HL-60 (cell line): ENCODE data around the gene MAD1L1.

Source experiments
- DNase-seq, 2 experiments: peaks; one replicate each; pipeline ENCODE4 v3.0.0-alpha.2; 2010 to 2020; ENCODE audit warnings: low read depth in 1 of 2, low spot score in 1 of 2
- H3K27ac ChIP-seq: fragments of 250-450 bp; sonication (Bioruptor Pico); replicated peaks from 2 replicates; pipeline ENCODE4 v1.5.1; 2020; ENCODE audit warnings: mild to moderate bottlenecking, moderate library complexity
- H3K27me3 ChIP-seq: fragments of 250-450 bp; sonication (Bioruptor Pico); 2 replicates; pipeline ENCODE4 v1.5.1; 2021; ENCODE audit warnings: mild to moderate bottlenecking, moderate library complexity; ENCODE audit not compliant: insufficient read depth, poor library complexity, severe bottlenecking
- H3K4me3 ChIP-seq: replicated peaks from 2 replicates; pipeline ENCODE4 v1.5.1; 2011; ENCODE audit warnings: mild to moderate bottlenecking, control low read depth, low read length; ENCODE audit not compliant: insufficient read depth
- GABPA ChIP-seq: IDR thresholded peaks from 2 replicates; pipeline ENCODE4 v1.6.1; 2012; ENCODE audit warnings: low read depth
- POLR2AphosphoS5 ChIP-seq: IDR thresholded peaks from 2 replicates; pipeline ENCODE4 v1.6.1; 2012; ENCODE audit warnings: low read depth
- SPI1 ChIP-seq: IDR thresholded peaks from 2 replicates; pipeline ENCODE4 v1.6.1; 2012; ENCODE audit warnings: low read depth, mild to moderate bottlenecking, borderline replicate concordance
- TF ChIP-seq, protein P1 (sequence below): IDR thresholded peaks from one replicate; pipeline ENCODE4 v1.5.1; 2011; ENCODE audit warnings: low read length, control low read depth, inconsistent platforms; ENCODE audit not compliant: insufficient read depth
- TF ChIP-seq, protein P2 (sequence below): IDR thresholded peaks from 2 replicates; pipeline ENCODE4 v1.6.1; 2012; ENCODE audit warnings: low read depth; ENCODE audit not compliant: insufficient replicate concordance

MAD1L1 gene

DNA sequence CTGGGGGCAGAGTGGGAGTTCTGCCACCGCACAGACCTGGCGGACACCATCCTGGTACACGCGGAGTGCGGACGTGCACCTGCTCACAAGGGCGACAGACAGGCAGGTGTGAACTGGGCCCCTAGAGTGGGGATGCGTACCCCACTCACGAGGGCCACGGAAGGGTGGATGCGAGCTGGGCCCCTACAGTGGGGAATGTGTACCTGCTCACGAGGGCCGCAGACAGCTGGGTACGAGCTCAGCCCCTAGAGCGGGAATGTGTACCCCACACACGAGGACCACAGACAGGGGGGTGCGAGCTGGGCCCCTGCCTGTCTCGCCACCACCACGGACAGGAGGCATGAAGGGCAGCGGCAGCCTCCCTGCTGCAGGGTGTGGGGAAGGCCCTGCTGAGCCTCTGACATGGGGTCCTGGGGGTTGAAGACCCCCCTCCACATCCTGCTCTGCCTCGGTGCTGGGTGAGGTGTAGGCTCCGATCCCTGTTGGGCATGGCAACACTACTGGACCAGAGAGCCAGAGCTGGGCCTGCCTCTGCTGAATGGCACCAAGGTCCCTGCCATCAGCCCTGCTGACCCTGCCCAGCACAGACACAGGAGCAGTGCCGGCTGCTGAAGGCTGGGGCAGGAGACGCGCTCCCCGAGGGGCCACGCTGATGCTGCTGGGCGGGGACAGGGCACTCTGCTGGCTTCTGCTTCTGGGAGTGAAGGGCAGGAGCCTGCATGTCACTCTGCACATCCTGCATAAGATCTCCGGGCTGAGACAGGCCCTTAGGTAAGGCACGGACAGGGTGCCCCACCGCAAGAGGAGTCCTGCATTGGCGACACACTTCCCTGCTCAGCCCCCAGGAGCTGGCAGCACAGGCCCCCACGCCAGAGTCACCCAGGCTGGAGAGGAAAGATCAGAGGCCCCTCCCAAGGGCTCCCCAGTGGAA is 259.2 kb downstream of the MAD1L1 start:
- Histone ChIP-seq H3K4me3 (no peak overlapping the region), H3K27me3 (no peaks in the 10 kb centered on the region), H3K27ac (no peak overlapping the region)
- TF ChIP-seq GABPA (no peak), POLR2AphosphoS5 (no peak), SPI1 (no peak)
- TF ChIP-seq, protein P1, sequence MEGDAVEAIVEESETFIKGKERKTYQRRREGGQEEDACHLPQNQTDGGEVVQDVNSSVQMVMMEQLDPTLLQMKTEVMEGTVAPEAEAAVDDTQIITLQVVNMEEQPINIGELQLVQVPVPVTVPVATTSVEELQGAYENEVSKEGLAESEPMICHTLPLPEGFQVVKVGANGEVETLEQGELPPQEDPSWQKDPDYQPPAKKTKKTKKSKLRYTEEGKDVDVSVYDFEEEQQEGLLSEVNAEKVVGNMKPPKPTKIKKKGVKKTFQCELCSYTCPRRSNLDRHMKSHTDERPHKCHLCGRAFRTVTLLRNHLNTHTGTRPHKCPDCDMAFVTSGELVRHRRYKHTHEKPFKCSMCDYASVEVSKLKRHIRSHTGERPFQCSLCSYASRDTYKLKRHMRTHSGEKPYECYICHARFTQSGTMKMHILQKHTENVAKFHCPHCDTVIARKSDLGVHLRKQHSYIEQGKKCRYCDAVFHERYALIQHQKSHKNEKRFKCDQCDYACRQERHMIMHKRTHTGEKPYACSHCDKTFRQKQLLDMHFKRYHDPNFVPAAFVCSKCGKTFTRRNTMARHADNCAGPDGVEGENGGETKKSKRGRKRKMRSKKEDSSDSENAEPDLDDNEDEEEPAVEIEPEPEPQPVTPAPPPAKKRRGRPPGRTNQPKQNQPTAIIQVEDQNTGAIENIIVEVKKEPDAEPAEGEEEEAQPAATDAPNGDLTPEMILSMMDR, result no peak
- TF ChIP-seq, protein P2, sequence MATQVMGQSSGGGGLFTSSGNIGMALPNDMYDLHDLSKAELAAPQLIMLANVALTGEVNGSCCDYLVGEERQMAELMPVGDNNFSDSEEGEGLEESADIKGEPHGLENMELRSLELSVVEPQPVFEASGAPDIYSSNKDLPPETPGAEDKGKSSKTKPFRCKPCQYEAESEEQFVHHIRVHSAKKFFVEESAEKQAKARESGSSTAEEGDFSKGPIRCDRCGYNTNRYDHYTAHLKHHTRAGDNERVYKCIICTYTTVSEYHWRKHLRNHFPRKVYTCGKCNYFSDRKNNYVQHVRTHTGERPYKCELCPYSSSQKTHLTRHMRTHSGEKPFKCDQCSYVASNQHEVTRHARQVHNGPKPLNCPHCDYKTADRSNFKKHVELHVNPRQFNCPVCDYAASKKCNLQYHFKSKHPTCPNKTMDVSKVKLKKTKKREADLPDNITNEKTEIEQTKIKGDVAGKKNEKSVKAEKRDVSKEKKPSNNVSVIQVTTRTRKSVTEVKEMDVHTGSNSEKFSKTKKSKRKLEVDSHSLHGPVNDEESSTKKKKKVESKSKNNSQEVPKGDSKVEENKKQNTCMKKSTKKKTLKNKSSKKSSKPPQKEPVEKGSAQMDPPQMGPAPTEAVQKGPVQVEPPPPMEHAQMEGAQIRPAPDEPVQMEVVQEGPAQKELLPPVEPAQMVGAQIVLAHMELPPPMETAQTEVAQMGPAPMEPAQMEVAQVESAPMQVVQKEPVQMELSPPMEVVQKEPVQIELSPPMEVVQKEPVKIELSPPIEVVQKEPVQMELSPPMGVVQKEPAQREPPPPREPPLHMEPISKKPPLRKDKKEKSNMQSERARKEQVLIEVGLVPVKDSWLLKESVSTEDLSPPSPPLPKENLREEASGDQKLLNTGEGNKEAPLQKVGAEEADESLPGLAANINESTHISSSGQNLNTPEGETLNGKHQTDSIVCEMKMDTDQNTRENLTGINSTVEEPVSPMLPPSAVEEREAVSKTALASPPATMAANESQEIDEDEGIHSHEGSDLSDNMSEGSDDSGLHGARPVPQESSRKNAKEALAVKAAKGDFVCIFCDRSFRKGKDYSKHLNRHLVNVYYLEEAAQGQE, result no peak
- DNase-seq, result no peak

DNA sequence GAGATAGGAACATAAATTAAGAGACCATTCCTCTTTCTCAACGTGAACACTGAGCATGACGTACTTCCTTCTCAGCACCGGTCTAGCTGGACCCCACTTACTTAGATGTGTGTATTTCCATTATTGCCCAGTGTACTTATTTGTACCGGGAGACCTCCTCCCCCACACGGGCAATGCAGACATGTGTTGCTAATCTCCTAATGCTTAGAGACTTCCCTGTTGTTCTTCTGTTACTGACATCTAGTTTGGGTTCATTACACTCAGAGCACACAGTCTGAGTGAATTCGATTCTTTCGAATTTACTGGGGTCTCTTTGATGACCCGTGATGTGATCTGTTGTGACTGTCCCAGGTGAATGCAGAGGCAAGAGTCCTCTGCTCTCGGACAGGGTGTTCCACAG is 260.0 kb downstream of the MAD1L1 start:
- Histone ChIP-seq H3K27me3 (no peaks in the 10 kb centered on the region), H3K27ac (no peak overlapping the region), H3K4me3 (no peak overlapping the region)
- TF ChIP-seq, protein P2, result no peak
- TF ChIP-seq POLR2AphosphoS5 (no peak), SPI1 (no peak), GABPA (no peak)
- TF ChIP-seq, protein P1, result no peak
- DNase-seq, result no peak

DNA sequence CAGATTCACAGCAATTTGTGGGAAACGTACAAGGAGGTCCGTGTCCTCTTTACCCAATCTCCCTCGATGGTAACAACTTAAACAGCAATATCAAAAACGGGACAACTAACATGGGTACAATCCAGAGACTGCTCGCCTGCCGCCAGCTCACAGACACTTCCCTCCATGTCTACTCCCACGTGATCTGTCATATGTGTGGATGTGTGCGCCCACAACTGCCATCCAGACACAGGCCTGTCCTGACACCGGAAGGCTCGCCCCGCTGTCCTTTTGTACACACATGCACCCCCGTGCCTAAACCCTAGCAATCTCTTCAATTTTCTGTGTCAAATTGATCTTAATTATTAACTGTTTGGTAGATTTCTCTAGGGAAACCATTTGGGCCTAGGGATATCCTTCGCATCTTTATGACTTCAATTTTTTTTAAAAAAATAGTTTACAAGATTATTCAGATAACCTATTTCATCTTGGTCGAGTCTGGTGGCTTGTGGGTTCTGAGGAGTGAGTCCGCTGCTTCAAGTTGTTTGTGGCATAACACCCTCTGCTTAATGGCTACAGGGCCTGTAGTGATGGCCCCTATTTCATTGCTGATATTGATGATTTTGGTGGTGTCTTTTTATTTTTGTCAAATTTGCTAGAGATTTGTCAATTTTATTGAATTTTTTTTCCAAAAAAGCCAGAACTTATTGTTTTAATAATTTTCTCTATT is 260.6 kb downstream of the MAD1L1 start:
- DNase-seq, result no peak
- Histone ChIP-seq H3K27ac (no peak overlapping the region), H3K27me3 (no peaks in the 10 kb centered on the region), H3K4me3 (no peak overlapping the region)
- no peak for TF ChIP-seq GABPA
- TF ChIP-seq, protein P1, result no peak
- TF ChIP-seq, protein P2, result no peak
- TF ChIP-seq SPI1, result no peak
- TF ChIP-seq POLR2AphosphoS5, result no peak
